OCI-LY3 (cell line): Measurements from ENCODE around the gene TNK1.

Experiments
- H2AFZ ChIP-seq: fragments of 200-600, 300-600 bp; shearing (Covaris generic); 2 replicates; pipeline ENCODE4 v1.6.0; 2014; ENCODE audit warnings: antibody characterized with exemption, low read depth, low read length
- H3K27ac ChIP-seq: fragments of 200-600, 300-600 bp; sonication (generic); 2 replicates; pipeline ENCODE4 v1.5.1; 2014; ENCODE audit warnings: mild to moderate bottlenecking, low read length, moderate library complexity, mixed read lengths
- H3K27me3 ChIP-seq: fragments of 200-600, 300-600 bp; sonication (generic); 2 replicates; pipeline ENCODE4 v1.6.1; 2014; ENCODE audit warnings: low read depth, low read length, mixed read lengths
- H3K36me3 ChIP-seq: fragments of 200-600, 300-600 bp; sonication (generic); replicated peaks from 2 replicates; pipeline ENCODE3; 2014; ENCODE audit warnings: low read depth, low read length, mixed read lengths
- H3K4me1 ChIP-seq: fragments of 300-600, 200-600 bp; sonication (generic); 2 replicates; pipeline ENCODE4 v1.6.1; 2014; ENCODE audit warnings: low read length, mixed read lengths
- H3K4me2 ChIP-seq: fragments of 200-600, 300-600 bp; sonication (generic); 2 replicates; pipeline ENCODE4 v1.6.1; 2014; ENCODE audit warnings: low read length, mixed read lengths
- H3K4me3 ChIP-seq: fragments of 300-600, 200-600 bp; sonication (generic); 2 replicates; pipeline ENCODE4 v1.5.1; 2014; ENCODE audit warnings: antibody characterized with exemption, mild to moderate bottlenecking, low read length, moderate library complexity
- H3K79me2 ChIP-seq: fragments of 300-600, 200-600 bp; shearing (Covaris generic); 2 replicates; pipeline ENCODE4 v1.6.1; 2014; ENCODE audit warnings: mild to moderate bottlenecking, low read length, mixed read lengths
- H3K9ac ChIP-seq: fragments of 300-600, 200-600 bp; shearing (Covaris generic); 2 replicates; pipeline ENCODE4 v1.6.0; 2014; ENCODE audit warnings: mild to moderate bottlenecking, low read length, moderate library complexity
- H3K9me3 ChIP-seq: fragments of 200-600, 300-600 bp; shearing (Covaris generic); 2 replicates; pipeline ENCODE4 v1.6.1; 2014; ENCODE audit warnings: low read length, mixed read lengths; ENCODE audit not compliant: insufficient read depth
- H4K20me1 ChIP-seq: fragments of 200-600, 300-600 bp; sonication (generic); 2 replicates; pipeline ENCODE4 v1.6.1; 2016; ENCODE audit warnings: low read length, mixed read lengths; ENCODE audit not compliant: insufficient read depth
- EZH2phosphoT487 ChIP-seq: fragments of 200-600 bp; shearing (Covaris generic); IDR thresholded peaks from 2 replicates; pipeline ENCODE4 v1.6.1; 2018; ENCODE audit warnings: antibody characterized with exemption, mixed run types, low read depth
- TF ChIP-seq, protein P1 (sequence below): fragments of 200-600, 300-600 bp; sonication (generic); IDR thresholded peaks from 2 replicates; pipeline ENCODE4 v1.5.1; 2014; ENCODE audit warnings: antibody characterized with exemption, low read length, low read depth

The TNK1 gene

GRCh38 chr17:7413346-7413985, 32.6 kb downstream of the TNK1 start:
- Histone ChIP-seq H4K20me1 (no peaks in the 10 kb centered on the region), H3K4me2 (no peak overlapping the region), H3K36me3 (no peaks in the 10 kb centered on the region), H3K79me2 (no peaks in the 10 kb centered on the region), H3K27ac (no peak overlapping the region), H3K27me3 (no peaks in the 10 kb centered on the region), H3K4me3 (no peak overlapping the region), H3K9me3 (no peaks in the 10 kb centered on the region), H3K4me1 (no peaks in the 10 kb centered on the region), H2AFZ (no peak overlapping the region), H3K9ac (no peak overlapping the region)
- TF ChIP-seq, protein P1, sequence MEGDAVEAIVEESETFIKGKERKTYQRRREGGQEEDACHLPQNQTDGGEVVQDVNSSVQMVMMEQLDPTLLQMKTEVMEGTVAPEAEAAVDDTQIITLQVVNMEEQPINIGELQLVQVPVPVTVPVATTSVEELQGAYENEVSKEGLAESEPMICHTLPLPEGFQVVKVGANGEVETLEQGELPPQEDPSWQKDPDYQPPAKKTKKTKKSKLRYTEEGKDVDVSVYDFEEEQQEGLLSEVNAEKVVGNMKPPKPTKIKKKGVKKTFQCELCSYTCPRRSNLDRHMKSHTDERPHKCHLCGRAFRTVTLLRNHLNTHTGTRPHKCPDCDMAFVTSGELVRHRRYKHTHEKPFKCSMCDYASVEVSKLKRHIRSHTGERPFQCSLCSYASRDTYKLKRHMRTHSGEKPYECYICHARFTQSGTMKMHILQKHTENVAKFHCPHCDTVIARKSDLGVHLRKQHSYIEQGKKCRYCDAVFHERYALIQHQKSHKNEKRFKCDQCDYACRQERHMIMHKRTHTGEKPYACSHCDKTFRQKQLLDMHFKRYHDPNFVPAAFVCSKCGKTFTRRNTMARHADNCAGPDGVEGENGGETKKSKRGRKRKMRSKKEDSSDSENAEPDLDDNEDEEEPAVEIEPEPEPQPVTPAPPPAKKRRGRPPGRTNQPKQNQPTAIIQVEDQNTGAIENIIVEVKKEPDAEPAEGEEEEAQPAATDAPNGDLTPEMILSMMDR: no peak
- TF ChIP-seq EZH2phosphoT487: no peak

GRCh38 chr17:7414837-7415236, 33.9 kb downstream of the TNK1 start:
- no peak overlapping the region for H3K27ac ChIP-seq
- TF ChIP-seq EZH2phosphoT487: no peak
- TF ChIP-seq, protein P1: no peak
- no peak overlapping the region for H3K4me3 ChIP-seq
- no peaks in the 10 kb centered on the region for H3K27me3 ChIP-seq
- no peak overlapping the region for H3K9ac ChIP-seq
- no peaks in the 10 kb centered on the region for H3K9me3 ChIP-seq
- H3K79me2 ChIP-seq: no peaks in the 10 kb centered on the region
- H3K36me3 ChIP-seq: no peaks in the 10 kb centered on the region
- no peaks in the 10 kb centered on the region for H3K4me1 ChIP-seq
- no peak overlapping the region for H2AFZ ChIP-seq
- H3K4me2 ChIP-seq: no peak overlapping the region
- H4K20me1 ChIP-seq: no peaks in the 10 kb centered on the region

GRCh38 chr17:7415784-7416183, 34.9 kb downstream of the TNK1 start:
- Histone ChIP-seq H4K20me1 (no peaks in the 10 kb centered on the region), H3K9me3 (no peaks in the 10 kb centered on the region), H3K27ac (no peak overlapping the region), H3K9ac (no peak overlapping the region), H3K4me2 (no peak overlapping the region), H3K36me3 (no peaks in the 10 kb centered on the region), H3K4me1 (no peaks in the 10 kb centered on the region), H3K79me2 (no peaks in the 10 kb centered on the region), H3K27me3 (no peaks in the 10 kb centered on the region), H3K4me3 (no peak overlapping the region), H2AFZ (no peak overlapping the region)
- no peak for TF ChIP-seq EZH2phosphoT487
- TF ChIP-seq, protein P1: no peak

DNA sequence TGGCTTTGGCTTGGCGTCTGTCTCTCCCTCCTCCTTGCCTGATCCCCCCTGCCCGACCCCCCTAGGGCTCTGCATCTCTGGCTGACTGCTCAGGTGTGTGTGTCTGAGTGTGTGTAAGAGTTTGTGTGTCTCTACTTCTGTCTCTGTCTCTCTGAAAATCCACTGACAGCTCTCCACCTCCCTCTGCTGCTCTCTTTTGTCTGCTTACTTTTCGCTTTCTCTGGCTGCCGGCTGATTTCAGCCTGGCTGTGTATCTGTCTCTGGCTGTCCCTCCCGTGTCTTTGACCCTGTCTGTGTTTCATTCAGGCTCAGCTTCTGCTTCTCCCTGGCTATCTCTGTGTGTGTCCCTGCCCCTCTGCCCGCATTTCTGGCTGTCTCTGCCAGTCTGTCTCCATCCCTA, 35.4 kb downstream of the TNK1 start:
- Histone ChIP-seq H3K27ac (no peak overlapping the region), H3K79me2 (no peaks in the 10 kb centered on the region), H2AFZ (no peak overlapping the region), H3K9ac (no peak overlapping the region), H3K4me2 (no peak overlapping the region), H3K4me1 (no peaks in the 10 kb centered on the region), H3K36me3 (no peaks in the 10 kb centered on the region), H3K4me3 (no peak overlapping the region), H3K9me3 (no peaks in the 10 kb centered on the region), H4K20me1 (no peaks in the 10 kb centered on the region), H3K27me3 (no peaks in the 10 kb centered on the region)
- TF ChIP-seq, protein P1: no peak
- no peak for TF ChIP-seq EZH2phosphoT487
